Right lobe of liver (tissue), 6 donors: ENCODE results near the gene TMEM37. TPM values are rescaled to one million over a fixed set of nuclear protein-coding genes. Genes with fewer than 3 reads are reported as not detected.

Source experiments
- ATAC-seq, 4 donors: fragments of 200-7000 bp; cut with Tn5 transposase; one replicate each; pipeline ENCODE4 v1.9.1; 2020; ENCODE audit warnings: mild to moderate bottlenecking in 4 of 4, moderate library complexity in 4 of 4
- DNase-seq, 3 donors: peaks; one replicate each; pipeline ENCODE4 v3.0.0-alpha.2; 2020
- H3K27ac ChIP-seq, 3 donors: fragments of 200-600 bp; one replicate each; pipeline ENCODE4 v1.8.0; 2022
- H3K27me3 ChIP-seq, 2 donors: fragments of 200-600 bp; one replicate each; pipeline ENCODE4 v1.8.0; 2022
- H3K36me3 ChIP-seq, 4 donors: fragments of 200-600 bp; sonication (generic) in 1 of 4; one replicate each; pipeline versions ENCODE4 v1.5.1 to v1.8.0; 2017 to 2022; ENCODE audit warnings: control low read depth in 1 of 4
- H3K4me1 ChIP-seq, 4 donors: fragments of 200-600 bp; sonication (generic) in 1 of 4; one replicate each; pipeline versions ENCODE4 v1.5.1 to v1.8.0; 2017 to 2022; ENCODE audit warnings: control low read depth in 1 of 4
- H3K4me3 ChIP-seq, 3 donors: fragments of 200-600 bp; one replicate each; pipeline ENCODE4 v1.8.0; 2022
- H3K9me3 ChIP-seq, 4 donors: fragments of 200-600 bp; sonication (generic) in 1 of 4; one replicate each; pipeline versions ENCODE4 v1.5.1 to v1.8.0; 2017 to 2022; ENCODE audit warnings: control low read depth in 1 of 4
- POLR2A ChIP-seq: fragments of 450-650 bp; IDR thresholded peaks from one replicate; pipeline ENCODE4 v1.6.1; 2017; ENCODE audit warnings: antibody characterized with exemption, mild to moderate bottlenecking
- WGBS: methylation state at CpG from one replicate; pipeline ENCODE4 v1.1.6; 2018; ENCODE audit warnings: low coverage, low lambda C conversion rate; ENCODE audit not compliant: insufficient coverage; ENCODE audit errors: missing lambda C conversion rate; 5-methylcytosine and 5-hydroxymethylcytosine counted together
- intact Hi-C, 2 donors: fragments of 100-400 bp; cut with DNase I; formaldehyde crosslinking; loops; one replicate each; pipeline versions ENCODE4 v1.11.2 to v1.14.1; 2022
- total RNA-seq, 6 experiments: library from RNA; depleted of rRNA in 2 of 6; stranded (reverse); fragments of >200 nt in 2 of 6; fragmentation: NEBNext Ultra II Directional in 3 of 6; extraction: Animal tissue kit (Norgen Biotek cat#: 25700) in 3 of 6; gene quantifications; one replicate each; pipeline versions ENCODE4 v1.1.0 to v1.2.4, GENCODE V29; 2016 to 2023
- TF ChIP-seq, protein P1 (sequence below), 4 donors: fragments of 200-600 bp in 3 of 4; fragments of 450-650 bp in 1 of 4; IDR thresholded peaks; one replicate each; pipeline versions ENCODE4 v1.5.1 to v1.8.0; 2016 to 2022; ENCODE audit warnings: antibody characterized with exemption in 4 of 4, mild to moderate bottlenecking in 2 of 4
- donor health status: DM: no; HTN: yes; CAD: no.
- donor health status: DM: no; HTN: no; CAD: no.
- donor health status: DM: no; HTN: no; CAD: no.
- donor health status: DM: no; HTN: yes; CAD: no.
- donor health status: DM: no; HTN: yes; CAD: no.

TMEM37 gene
- total RNA-seq, 6 experiments from 2014 or later, result 37.3 to 96.6 (median 73.5) TPM

GRCh38 chr2:119449521-119449920 lies 17.9 kb downstream of the TMEM37 start:
- Histone ChIP-seq H3K27ac (no peak overlapping the region), H3K27me3 (no peaks in the 10 kb centered on the region), H3K9me3 (no peaks in the 10 kb centered on the region), H3K4me3 (no peak overlapping the region), H3K36me3 (no peaks in the 10 kb centered on the region), H3K4me1 (no peaks in the 10 kb centered on the region)
- TF ChIP-seq, protein P1, sequence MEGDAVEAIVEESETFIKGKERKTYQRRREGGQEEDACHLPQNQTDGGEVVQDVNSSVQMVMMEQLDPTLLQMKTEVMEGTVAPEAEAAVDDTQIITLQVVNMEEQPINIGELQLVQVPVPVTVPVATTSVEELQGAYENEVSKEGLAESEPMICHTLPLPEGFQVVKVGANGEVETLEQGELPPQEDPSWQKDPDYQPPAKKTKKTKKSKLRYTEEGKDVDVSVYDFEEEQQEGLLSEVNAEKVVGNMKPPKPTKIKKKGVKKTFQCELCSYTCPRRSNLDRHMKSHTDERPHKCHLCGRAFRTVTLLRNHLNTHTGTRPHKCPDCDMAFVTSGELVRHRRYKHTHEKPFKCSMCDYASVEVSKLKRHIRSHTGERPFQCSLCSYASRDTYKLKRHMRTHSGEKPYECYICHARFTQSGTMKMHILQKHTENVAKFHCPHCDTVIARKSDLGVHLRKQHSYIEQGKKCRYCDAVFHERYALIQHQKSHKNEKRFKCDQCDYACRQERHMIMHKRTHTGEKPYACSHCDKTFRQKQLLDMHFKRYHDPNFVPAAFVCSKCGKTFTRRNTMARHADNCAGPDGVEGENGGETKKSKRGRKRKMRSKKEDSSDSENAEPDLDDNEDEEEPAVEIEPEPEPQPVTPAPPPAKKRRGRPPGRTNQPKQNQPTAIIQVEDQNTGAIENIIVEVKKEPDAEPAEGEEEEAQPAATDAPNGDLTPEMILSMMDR (IDR thresholded peaks at IDR 0.05), result no peak
- TF ChIP-seq POLR2A, result no peak
- DNase-seq (no peak), ATAC-seq (peak in 1 of 4 donors; percentile 24)
- 61% methylated on average over 3 of the region's 3 CpGs for WGBS
- intact Hi-C loops, result no loop called here

- Histone ChIP-seq H3K27ac (no peak overlapping the region), H3K27me3 (no peaks in the 10 kb centered on the region), H3K4me1 (no peaks in the 10 kb centered on the region), H3K4me3 (no peak overlapping the region), H3K9me3 (no peaks in the 10 kb centered on the region), H3K36me3 (no peaks in the 10 kb centered on the region)
- no peak for DNase-seq
- WGBS, result 78% methylated on average over 5 of the region's 9 CpGs
- TF ChIP-seq, protein P1 (IDR thresholded peaks at IDR 0.05), result no peak
- no peak for TF ChIP-seq POLR2A
- intact Hi-C loops, result no loop called here
- no peak for ATAC-seq
These were observed 19.8 kb downstream of the TMEM37 start for GRCh38 chr2:119451336-119452050.

GRCh38 chr2:119453972-119454593 lies 22.4 kb downstream of the TMEM37 start:
- DNase-seq (no peak), ATAC-seq (peak in 1 of 4 donors; percentile 9)
- 53% methylated on average over 11 of the region's 12 CpGs for WGBS
- H3K27me3 ChIP-seq, result no peaks in the 10 kb centered on the region
- no peaks in the 10 kb centered on the region for H3K36me3 ChIP-seq
- H3K4me1 ChIP-seq, result no peaks in the 10 kb centered on the region
- H3K9me3 ChIP-seq, result no peaks in the 10 kb centered on the region
- TF ChIP-seq, protein P1 (IDR thresholded peaks at IDR 0.05), result no peak
- TF ChIP-seq POLR2A, result no peak
- intact Hi-C loops, result no loop called here
- H3K27ac ChIP-seq, result no peak overlapping the region
- no peak overlapping the region for H3K4me3 ChIP-seq

DNA sequence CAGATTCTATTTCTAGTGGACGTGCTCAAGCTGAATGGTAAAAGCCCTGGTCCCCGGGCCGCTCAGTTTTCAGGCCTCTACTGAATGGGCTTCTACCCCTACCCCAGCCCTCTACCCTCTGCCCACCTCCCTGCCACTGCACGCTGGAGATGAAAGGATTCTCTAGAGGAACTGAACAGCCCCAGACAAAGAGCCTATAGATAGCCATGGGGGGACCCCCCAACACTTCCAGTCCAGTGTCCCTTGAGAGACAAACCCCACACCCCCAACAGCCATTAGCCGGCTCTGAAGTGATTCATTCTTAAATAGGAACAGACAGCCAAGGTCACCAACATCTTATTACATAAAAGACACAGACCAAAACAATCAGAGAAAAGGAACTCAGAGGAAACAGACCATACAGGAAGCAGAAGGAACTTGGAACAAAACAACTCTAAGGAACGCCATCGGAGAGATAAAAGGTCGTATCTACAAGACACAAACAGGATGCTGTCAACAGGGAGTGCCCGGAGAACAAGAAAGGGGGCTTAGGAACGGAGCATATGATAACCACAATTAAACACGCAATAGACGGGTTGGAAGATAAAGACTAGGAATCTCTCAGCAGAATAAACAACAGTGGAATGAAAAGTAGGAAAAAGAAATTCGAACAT lies 23.5 kb downstream of the TMEM37 start:
- TF ChIP-seq, protein P1 (IDR thresholded peaks at IDR 0.05), result no peak
- no peak for TF ChIP-seq POLR2A
- Histone ChIP-seq H3K27ac (no peak overlapping the region), H3K4me1 (no peaks in the 10 kb centered on the region), H3K36me3 (no peaks in the 10 kb centered on the region), H3K27me3 (no peaks in the 10 kb centered on the region), H3K9me3 (no peaks in the 10 kb centered on the region), H3K4me3 (no peak overlapping the region)
- 40% methylated on average over 12 of the region's 13 CpGs for WGBS
- intact Hi-C loops, result no loop called here
- ATAC-seq, result peak; percentile 63 to 86 (median 74)
- no peak for DNase-seq
